Keratinocyte (primary cell): ENCODE results near the gene FAM3B. TPM values are rescaled to one million over a fixed set of nuclear protein-coding genes. Genes with fewer than 3 reads are reported as not detected.

Source experiments
- DNase-seq: peaks from one replicate; pipeline ENCODE4 v3.0.0-alpha.2; 2011; ENCODE audit warnings: low read depth, missing footprints, low spot score
- FAIRE-seq: peaks from 2 replicates; lab custom pipeline; 2011; peaks lifted over from hg19 to GRCh38; lab: Jason Lieb, UNC
- H2AFZ ChIP-seq: 2 replicates; pipeline ENCODE4 v1.6.0; 2012; ENCODE audit warnings: low read length, control low read depth, inconsistent platforms; ENCODE audit not compliant: control insufficient read depth
- H3K27ac ChIP-seq: 2 replicates; pipeline ENCODE4 v1.5.1; 2011; ENCODE audit warnings: low read length; ENCODE audit not compliant: control insufficient read depth, insufficient read depth
- H3K27me3 ChIP-seq: 3 replicates; pipeline ENCODE4 v1.6.0; 2011; ENCODE audit warnings: low read length; ENCODE audit not compliant: control insufficient read depth, insufficient read depth; ENCODE audit errors: extremely low read depth
- H3K36me3 ChIP-seq, 2 experiments: 2 replicates in 1 of 2; 3 replicates in 1 of 2; pipeline ENCODE4 v1.5.1; 2011; ENCODE audit warnings: low read length in 2 of 2, mild to moderate bottlenecking in 1 of 2; ENCODE audit not compliant: control insufficient read depth in 2 of 2, insufficient read depth in 2 of 2; ENCODE audit errors: extremely low read depth in 1 of 2
- H3K4me1 ChIP-seq: 3 replicates; pipeline ENCODE4 v1.5.1; 2011; ENCODE audit warnings: low read length; ENCODE audit not compliant: control insufficient read depth, insufficient read depth; ENCODE audit errors: extremely low read depth
- H3K4me2 ChIP-seq: 3 replicates; pipeline ENCODE4 v1.6.0; 2011; ENCODE audit warnings: low read depth, low read length; ENCODE audit not compliant: control insufficient read depth, insufficient read depth; ENCODE audit errors: extremely low read depth
- H3K4me3 ChIP-seq, 3 experiments: fragments of 200-600 bp in 1 of 3; sonication (generic) in 1 of 3; 2 replicates in 2 of 3; 3 replicates in 1 of 3; pipeline ENCODE4 v1.5.1; 2011 to 2016; ENCODE audit warnings: low read length in 3 of 3, mild to moderate bottlenecking in 3 of 3, control low read depth in 2 of 3, inconsistent platforms in 1 of 3, low read depth in 1 of 3, mixed read lengths in 1 of 3, mixed run types in 1 of 3, moderate library complexity in 1 of 3; ENCODE audit not compliant: control insufficient read depth in 2 of 3, insufficient read depth in 2 of 3; ENCODE audit errors: extremely low read depth in 1 of 3
- H3K79me2 ChIP-seq: 2 replicates; pipeline ENCODE4 v1.6.0; 2012; ENCODE audit warnings: low read length; ENCODE audit not compliant: control insufficient read depth, insufficient read depth
- H3K9ac ChIP-seq: 3 replicates; pipeline ENCODE4 v1.6.0; 2011; ENCODE audit warnings: low read length; ENCODE audit not compliant: control insufficient read depth, insufficient read depth; ENCODE audit errors: extremely low read depth
- H3K9me1 ChIP-seq: 3 replicates; pipeline ENCODE4 v1.6.0; 2011; ENCODE audit warnings: low read length; ENCODE audit not compliant: control insufficient read depth, insufficient read depth; ENCODE audit errors: extremely low read depth
- H3K9me3 ChIP-seq: 2 replicates; pipeline ENCODE4 v1.5.1; 2012; ENCODE audit warnings: low read depth, low read length; ENCODE audit not compliant: control insufficient read depth
- H4K20me1 ChIP-seq: 3 replicates; pipeline ENCODE4 v1.6.0; 2011; ENCODE audit warnings: low read length; ENCODE audit not compliant: control insufficient read depth, insufficient read depth; ENCODE audit errors: extremely low read depth
- CTCF ChIP-seq, 3 experiments: IDR thresholded peaks in 1 of 3; conservative IDR thresholded peaks in 1 of 3; optimal IDR thresholded peaks in 1 of 3; 2 replicates in 2 of 3; 3 replicates in 1 of 3; pipeline versions ENCODE3 to v1.5.1; 2011; ENCODE audit warnings: low read length in 3 of 3, mild to moderate bottlenecking in 3 of 3, moderate library complexity in 2 of 3, control low read depth in 1 of 3, inconsistent platforms in 1 of 3; ENCODE audit not compliant: insufficient read depth in 2 of 3; ENCODE audit errors: extremely low read depth in 1 of 3
- EZH2 ChIP-seq: IDR thresholded peaks from one replicate; pipeline ENCODE4 v1.6.1; 2012; ENCODE audit warnings: inconsistent platforms, mild to moderate bottlenecking, low read length, moderate library complexity
- dilution Hi-C: fragments of 300-500 bp; cut with MboI; formaldehyde crosslinking; loops from one replicate; pipeline ENCODE4 v1.7.0; 2020; ENCODE audit warnings: low sequenced_read_pairs; ENCODE audit not compliant: extremely low pct_ligation_motif_present
- polyA plus RNA-seq, 5 experiments: library from polyadenylated mRNA; depleted of rRNA in 3 of 5; stranded (reverse) in 3 of 5; stranded (forward) in 1 of 5; unstranded in 1 of 5; fragments of >200 nt; gene quantifications; 1 replicate in 1 of 5; 2 replicates in 3 of 5; 3 replicates in 1 of 5; pipeline versions ENCODE4 v1.2.1 to v1.2.3, GENCODE V29; 2011 to 2012; ENCODE audit warnings: missing spikeins in 2 of 5, low read depth in 1 of 5, low replicate concordance in 1 of 5

The FAM3B gene
- polyA plus RNA-seq, 1 donor (not counting 4 experiments of a cell fraction or from before 2014, with no cell fraction given): not detected

- H3K36me3 ChIP-seq: no peaks in the 10 kb centered on the region
- no peak for DNase-seq
- no peaks in the 10 kb centered on the region for H3K79me2 ChIP-seq
- no peaks in the 10 kb centered on the region for H3K9me1 ChIP-seq
- H3K27me3 ChIP-seq: peaks cover 4% of the 10 kb centered on the region
- no peak for FAIRE-seq
- dilution Hi-C loops: no loop called here
- H2AFZ ChIP-seq: no peak overlapping the region
- H3K4me1 ChIP-seq: peaks cover 4% of the 10 kb centered on the region
- TF ChIP-seq EZH2 (no peak), CTCF (optimal IDR thresholded peaks at IDR 0.05 in 1 of 3, IDR thresholded peaks at IDR 0.05 in 1 of 3, conservative IDR thresholded peaks at IDR 0.05 in 1 of 3; ENCODE audit: extremely low read depth in 1 of 3, insufficient read depth in 2 of 3, low read length in 3 of 3) (no peak)
- no peak overlapping the region for H3K9ac ChIP-seq
- H3K9me3 ChIP-seq: no peaks in the 10 kb centered on the region
- H3K4me2 ChIP-seq: no peak overlapping the region
- no peak overlapping the region for H3K27ac ChIP-seq
- no peak overlapping the region for H3K4me3 ChIP-seq
- H4K20me1 ChIP-seq: no peaks in the 10 kb centered on the region
Measured at GRCh38 chr21:41398831-41399230, 82.2 kb downstream of the FAM3B start.

GRCh38 chr21:41399246-41399800, 82.7 kb downstream of the FAM3B start:
- no peaks in the 10 kb centered on the region for H3K36me3 ChIP-seq
- H3K4me2 ChIP-seq: no peak overlapping the region
- H3K27ac ChIP-seq: no peak overlapping the region
- no peak overlapping the region for H3K9ac ChIP-seq
- peaks cover 4% of the 10 kb centered on the region for H3K27me3 ChIP-seq
- H2AFZ ChIP-seq: no peak overlapping the region
- H3K4me1 ChIP-seq: peaks cover 4% of the 10 kb centered on the region
- FAIRE-seq (no peak), DNase-seq (no peak)
- H3K9me3 ChIP-seq: no peaks in the 10 kb centered on the region
- H3K4me3 ChIP-seq: no peak overlapping the region
- no peaks in the 10 kb centered on the region for H4K20me1 ChIP-seq
- H3K9me1 ChIP-seq: no peaks in the 10 kb centered on the region
- TF ChIP-seq EZH2: no peak
- dilution Hi-C loops: no loop called here
- H3K79me2 ChIP-seq: no peaks in the 10 kb centered on the region

- TF ChIP-seq CTCF (optimal IDR thresholded peaks at IDR 0.05 in 1 of 3, IDR thresholded peaks at IDR 0.05 in 1 of 3, conservative IDR thresholded peaks at IDR 0.05 in 1 of 3; ENCODE audit: extremely low read depth in 1 of 3, insufficient read depth in 2 of 3, low read length in 3 of 3): no peak
- no peak for TF ChIP-seq EZH2
- Histone ChIP-seq H3K27me3 (peaks cover 6% of the 10 kb centered on the region), H3K4me2 (no peak overlapping the region), H4K20me1 (no peaks in the 10 kb centered on the region), H3K79me2 (no peaks in the 10 kb centered on the region), H3K9me3 (no peaks in the 10 kb centered on the region), H3K4me1 (no peaks in the 10 kb centered on the region), H3K27ac (no peak overlapping the region), H3K9me1 (no peaks in the 10 kb centered on the region), H2AFZ (no peak overlapping the region), H3K36me3 (no peaks in the 10 kb centered on the region), H3K9ac (no peak overlapping the region), H3K4me3 (no peak overlapping the region)
- FAIRE-seq: no peak
- dilution Hi-C loops: no loop called here
- DNase-seq: no peak
Measured at GRCh38 chr21:41402231-41402630, 85.6 kb downstream of the FAM3B start.
